WTC11 (cell line): ENCODE measurements around the gene MORN1.

Experiments used
- CREB1 ChIP-seq: sonication (generic); formaldehyde crosslinking; IDR thresholded peaks from 2 replicates; pipeline ENCODE4 v1.8.0; 2023; ENCODE audit warnings: mild to moderate bottlenecking, missing genetic modification reagents
- GRHL2 ChIP-seq: fragments of 250-450 bp; sonication (Bioruptor Pico); IDR thresholded peaks from 2 replicates; pipeline ENCODE4 v1.8.0; 2022; ENCODE audit warnings: mild to moderate bottlenecking, moderate library complexity; ENCODE audit not compliant: insufficient replicate concordance, severe bottlenecking
- JUN ChIP-seq: sonication (generic); formaldehyde crosslinking; IDR thresholded peaks from 2 replicates; pipeline ENCODE4 v1.8.0; 2023; ENCODE audit warnings: mild to moderate bottlenecking, missing genetic modification reagents
- NR1H2 ChIP-seq: sonication (generic); formaldehyde crosslinking; IDR thresholded peaks from 2 replicates; pipeline ENCODE4 v1.9.0; 2021; ENCODE audit warnings: mild to moderate bottlenecking, moderate library complexity, missing genetic modification reagents
- SMAD3 ChIP-seq: sonication (generic); formaldehyde crosslinking; IDR thresholded peaks from 2 replicates; pipeline ENCODE4 v1.8.0; 2022; ENCODE audit warnings: missing genetic modification reagents, mild to moderate bottlenecking, borderline replicate concordance
- TEAD4 ChIP-seq: sonication (generic); formaldehyde crosslinking; IDR thresholded peaks from 2 replicates; pipeline ENCODE4 v1.8.0; 2022; ENCODE audit warnings: mild to moderate bottlenecking, missing genetic modification reagents
- ZNF138 ChIP-seq: sonication (generic); formaldehyde crosslinking; conservative IDR thresholded peaks from 2 replicates; pipeline ENCODE4 v1.8.1; 2022; ENCODE audit warnings: mild to moderate bottlenecking, moderate library complexity, missing genetic modification reagents
- ZNF416 ChIP-seq: fragments of 250-450 bp; sonication (Bioruptor Pico); IDR thresholded peaks from 2 replicates; pipeline ENCODE4 v1.9.0; 2021; ENCODE audit warnings: mild to moderate bottlenecking, inconsistent platforms
- TF ChIP-seq, protein P1 (sequence below): fragments of 200-600 bp; IDR thresholded peaks from 2 replicates; pipeline ENCODE4 v1.8.0; 2022; ENCODE audit warnings: antibody characterized with exemption
- TF ChIP-seq, protein P2 (sequence below): sonication (generic); formaldehyde crosslinking; IDR thresholded peaks from 2 replicates; pipeline ENCODE4 v1.8.1; 2023; ENCODE audit warnings: mild to moderate bottlenecking, moderate library complexity, missing genetic modification reagents
- TF ChIP-seq, protein P3 (sequence below): sonication (generic); formaldehyde crosslinking; IDR thresholded peaks from 2 replicates; pipeline ENCODE4 v1.8.1; 2022; ENCODE audit warnings: low read depth, mild to moderate bottlenecking, moderate library complexity, missing genetic modification reagents, borderline replicate concordance
- TF ChIP-seq, protein P4 (sequence below): sonication (generic); formaldehyde crosslinking; IDR thresholded peaks from 2 replicates; pipeline ENCODE4 v1.8.1; 2022; ENCODE audit warnings: missing genetic modification reagents, borderline replicate concordance
- TF ChIP-seq, protein P5 (sequence below): sonication (generic); formaldehyde crosslinking; IDR thresholded peaks from 2 replicates; pipeline ENCODE4 v1.8.1; 2023; ENCODE audit warnings: mild to moderate bottlenecking, missing genetic modification reagents, moderate library complexity
- TF ChIP-seq, protein P6 (sequence below): sonication (generic); formaldehyde crosslinking; IDR thresholded peaks from 2 replicates; pipeline ENCODE4 v1.8.0; 2022; ENCODE audit warnings: mild to moderate bottlenecking, missing genetic modification reagents

DNA sequence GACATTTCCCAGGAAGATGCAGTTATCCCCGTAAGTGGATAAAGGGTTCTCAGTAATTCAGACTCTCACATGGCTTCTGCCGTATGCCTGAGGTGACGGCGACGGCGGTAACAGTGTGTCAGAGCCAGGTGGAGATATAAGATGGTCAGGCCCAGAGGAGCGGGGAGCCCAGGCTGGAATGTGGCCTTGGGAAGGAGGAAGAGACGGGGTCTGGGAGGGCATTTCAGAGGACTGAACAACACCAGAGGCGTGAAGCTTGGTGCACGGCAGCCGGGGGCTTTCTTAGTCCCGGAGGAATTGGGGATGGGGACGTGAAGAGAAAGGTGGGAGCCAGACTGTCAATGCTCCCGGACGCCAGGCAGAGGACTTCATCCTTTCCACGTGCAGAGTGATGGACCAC, 1.3 kb upstream of the MORN1 start:
- TF ChIP-seq, protein P1, sequence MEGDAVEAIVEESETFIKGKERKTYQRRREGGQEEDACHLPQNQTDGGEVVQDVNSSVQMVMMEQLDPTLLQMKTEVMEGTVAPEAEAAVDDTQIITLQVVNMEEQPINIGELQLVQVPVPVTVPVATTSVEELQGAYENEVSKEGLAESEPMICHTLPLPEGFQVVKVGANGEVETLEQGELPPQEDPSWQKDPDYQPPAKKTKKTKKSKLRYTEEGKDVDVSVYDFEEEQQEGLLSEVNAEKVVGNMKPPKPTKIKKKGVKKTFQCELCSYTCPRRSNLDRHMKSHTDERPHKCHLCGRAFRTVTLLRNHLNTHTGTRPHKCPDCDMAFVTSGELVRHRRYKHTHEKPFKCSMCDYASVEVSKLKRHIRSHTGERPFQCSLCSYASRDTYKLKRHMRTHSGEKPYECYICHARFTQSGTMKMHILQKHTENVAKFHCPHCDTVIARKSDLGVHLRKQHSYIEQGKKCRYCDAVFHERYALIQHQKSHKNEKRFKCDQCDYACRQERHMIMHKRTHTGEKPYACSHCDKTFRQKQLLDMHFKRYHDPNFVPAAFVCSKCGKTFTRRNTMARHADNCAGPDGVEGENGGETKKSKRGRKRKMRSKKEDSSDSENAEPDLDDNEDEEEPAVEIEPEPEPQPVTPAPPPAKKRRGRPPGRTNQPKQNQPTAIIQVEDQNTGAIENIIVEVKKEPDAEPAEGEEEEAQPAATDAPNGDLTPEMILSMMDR: no peak
- no peak for TF ChIP-seq TEAD4 (CRISPR knock-in tag)
- TF ChIP-seq, protein P2, sequence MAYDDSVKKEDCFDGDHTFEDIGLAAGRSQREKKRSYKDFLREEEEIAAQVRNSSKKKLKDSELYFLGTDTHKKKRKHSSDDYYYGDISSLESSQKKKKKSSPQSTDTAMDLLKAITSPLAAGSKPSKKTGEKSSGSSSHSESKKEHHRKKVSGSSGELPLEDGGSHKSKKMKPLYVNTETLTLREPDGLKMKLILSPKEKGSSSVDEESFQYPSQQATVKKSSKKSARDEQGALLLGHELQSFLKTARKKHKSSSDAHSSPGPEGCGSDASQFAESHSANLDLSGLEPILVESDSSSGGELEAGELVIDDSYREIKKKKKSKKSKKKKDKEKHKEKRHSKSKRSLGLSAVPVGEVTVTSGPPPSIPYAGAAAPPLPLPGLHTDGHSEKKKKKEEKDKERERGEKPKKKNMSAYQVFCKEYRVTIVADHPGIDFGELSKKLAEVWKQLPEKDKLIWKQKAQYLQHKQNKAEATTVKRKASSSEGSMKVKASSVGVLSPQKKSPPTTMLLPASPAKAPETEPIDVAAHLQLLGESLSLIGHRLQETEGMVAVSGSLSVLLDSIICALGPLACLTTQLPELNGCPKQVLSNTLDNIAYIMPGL (CRISPR knock-in tag): no peak
- TF ChIP-seq, protein P3, sequence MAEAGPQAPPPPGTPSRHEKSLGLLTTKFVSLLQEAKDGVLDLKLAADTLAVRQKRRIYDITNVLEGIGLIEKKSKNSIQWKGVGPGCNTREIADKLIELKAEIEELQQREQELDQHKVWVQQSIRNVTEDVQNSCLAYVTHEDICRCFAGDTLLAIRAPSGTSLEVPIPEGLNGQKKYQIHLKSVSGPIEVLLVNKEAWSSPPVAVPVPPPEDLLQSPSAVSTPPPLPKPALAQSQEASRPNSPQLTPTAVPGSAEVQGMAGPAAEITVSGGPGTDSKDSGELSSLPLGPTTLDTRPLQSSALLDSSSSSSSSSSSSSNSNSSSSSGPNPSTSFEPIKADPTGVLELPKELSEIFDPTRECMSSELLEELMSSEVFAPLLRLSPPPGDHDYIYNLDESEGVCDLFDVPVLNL: no peak
- no peak for TF ChIP-seq CREB1 (CRISPR knock-in tag)
- no peak for TF ChIP-seq SMAD3 (CRISPR knock-in tag)
- TF ChIP-seq, protein P4, sequence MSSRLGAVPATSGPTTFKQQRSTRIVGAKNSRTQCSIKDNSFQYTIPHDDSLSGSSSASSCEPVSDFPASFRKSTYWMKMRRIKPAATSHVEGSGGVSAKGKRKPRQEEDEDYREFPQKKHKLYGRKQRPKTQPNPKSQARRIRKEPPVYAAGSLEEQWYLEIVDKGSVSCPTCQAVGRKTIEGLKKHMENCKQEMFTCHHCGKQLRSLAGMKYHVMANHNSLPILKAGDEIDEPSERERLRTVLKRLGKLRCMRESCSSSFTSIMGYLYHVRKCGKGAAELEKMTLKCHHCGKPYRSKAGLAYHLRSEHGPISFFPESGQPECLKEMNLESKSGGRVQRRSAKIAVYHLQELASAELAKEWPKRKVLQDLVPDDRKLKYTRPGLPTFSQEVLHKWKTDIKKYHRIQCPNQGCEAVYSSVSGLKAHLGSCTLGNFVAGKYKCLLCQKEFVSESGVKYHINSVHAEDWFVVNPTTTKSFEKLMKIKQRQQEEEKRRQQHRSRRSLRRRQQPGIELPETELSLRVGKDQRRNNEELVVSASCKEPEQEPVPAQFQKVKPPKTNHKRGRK (CRISPR knock-in tag): no peak
- TF ChIP-seq NR1H2 (CRISPR knock-in tag): no peak
- TF ChIP-seq, protein P5, sequence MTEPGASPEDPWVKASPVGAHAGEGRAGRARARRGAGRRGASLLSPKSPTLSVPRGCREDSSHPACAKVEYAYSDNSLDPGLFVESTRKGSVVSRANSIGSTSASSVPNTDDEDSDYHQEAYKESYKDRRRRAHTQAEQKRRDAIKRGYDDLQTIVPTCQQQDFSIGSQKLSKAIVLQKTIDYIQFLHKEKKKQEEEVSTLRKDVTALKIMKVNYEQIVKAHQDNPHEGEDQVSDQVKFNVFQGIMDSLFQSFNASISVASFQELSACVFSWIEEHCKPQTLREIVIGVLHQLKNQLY (CRISPR knock-in tag): no peak
- no peak for TF ChIP-seq JUN (CRISPR knock-in tag)
- no peak for TF ChIP-seq GRHL2 (CRISPR knock-in tag)
- TF ChIP-seq, protein P6, sequence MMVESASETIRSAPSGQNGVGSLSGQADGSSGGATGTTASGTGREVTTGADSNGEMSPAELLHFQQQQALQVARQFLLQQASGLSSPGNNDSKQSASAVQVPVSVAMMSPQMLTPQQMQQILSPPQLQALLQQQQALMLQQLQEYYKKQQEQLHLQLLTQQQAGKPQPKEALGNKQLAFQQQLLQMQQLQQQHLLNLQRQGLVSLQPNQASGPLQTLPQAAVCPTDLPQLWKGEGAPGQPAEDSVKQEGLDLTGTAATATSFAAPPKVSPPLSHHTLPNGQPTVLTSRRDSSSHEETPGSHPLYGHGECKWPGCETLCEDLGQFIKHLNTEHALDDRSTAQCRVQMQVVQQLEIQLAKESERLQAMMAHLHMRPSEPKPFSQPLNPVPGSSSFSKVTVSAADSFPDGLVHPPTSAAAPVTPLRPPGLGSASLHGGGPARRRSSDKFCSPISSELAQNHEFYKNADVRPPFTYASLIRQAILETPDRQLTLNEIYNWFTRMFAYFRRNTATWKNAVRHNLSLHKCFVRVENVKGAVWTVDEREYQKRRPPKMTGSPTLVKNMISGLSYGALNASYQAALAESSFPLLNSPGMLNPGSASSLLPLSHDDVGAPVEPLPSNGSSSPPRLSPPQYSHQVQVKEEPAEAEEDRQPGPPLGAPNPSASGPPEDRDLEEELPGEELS: no peak
- TF ChIP-seq ZNF138 (CRISPR knock-in tag): no peak
- no peak for TF ChIP-seq ZNF416
